ENCODE data around the gene OR1J1. TPM values are rescaled to one million over a fixed set of nuclear protein-coding genes. Genes with fewer than 3 reads are reported as not detected.

The OR1J1 gene
- total RNA-seq, 1 experiment from 2014 or later: not detected

GRCh38 chr9:122510502-122510901 lies 32.8 kb upstream of the OR1J1 start, which contains the start of gene OR1J2:
Gene OR1J2 (plus strand): TSS chr9:122510802. CDS start chr9:122510802, 0 bp downstream.
- CTCF ChIA-PET: no interaction called here
- no peak within 1 kb of the TSS for H3K4me3 ChIP-seq (ENCODE audit: low read depth, low read length, poor library complexity, severe bottlenecking)
- no peaks in the 10 kb centered on the region for H3K9me3 ChIP-seq (ENCODE audit: low read depth, low read length, poor library complexity, severe bottlenecking)
- no peaks in the 10 kb centered on the region for H3K36me3 ChIP-seq (ENCODE audit: insufficient read depth, low read length, poor library complexity, severe bottlenecking)
- no peak for DNase-seq (ENCODE audit: low spot score)
- peaks cover 58% of the 10 kb centered on the region for H3K27me3 ChIP-seq (replicated peaks; ENCODE audit: insufficient read depth, low read depth, low read length, poor library complexity)
- no peaks in the 10 kb centered on the region for H3K4me1 ChIP-seq (ENCODE audit: insufficient read depth, low read length, poor library complexity, severe bottlenecking)
- POLR2A ChIA-PET (ENCODE audit: low non-redundant PET): no interaction called here
- intact Hi-C loops (cut with micrococcal nuclease; ENCODE audit: unreplicated experiment): no loop called here
- BruUV-seq (replicated peaks): no TSS peak
- H3K27ac ChIP-seq (ENCODE audit: low read depth, low read length, poor library complexity, severe bottlenecking): no peak within 1 kb of the TSS
- TF ChIP-seq EZH2 (IDR thresholded peaks at IDR 0.05; ENCODE audit: borderline replicate concordance, low read depth, low read length, poor library complexity, severe bottlenecking) (no peak), CTCF (conservative IDR thresholded peaks at IDR 0.05; ENCODE audit: low read depth, low read length) (no peak)

GRCh38 chr9:122506964-122507363 lies 29.2 kb upstream of the OR1J1 start:
- H3K9me3 ChIP-seq (ENCODE audit: low read depth, low read length, poor library complexity, severe bottlenecking): no peaks in the 10 kb centered on the region
- no peaks in the 10 kb centered on the region for H3K4me1 ChIP-seq (ENCODE audit: insufficient read depth, low read length, poor library complexity, severe bottlenecking)
- intact Hi-C loops (cut with micrococcal nuclease; ENCODE audit: unreplicated experiment): no loop called here
- no peak overlapping the region for H3K27ac ChIP-seq (ENCODE audit: low read depth, low read length, poor library complexity, severe bottlenecking)
- H3K27me3 ChIP-seq (replicated peaks; ENCODE audit: insufficient read depth, low read depth, low read length, poor library complexity): peaks cover 58% of the 10 kb centered on the region
- POLR2A ChIA-PET (ENCODE audit: low non-redundant PET): no interaction called here
- no peaks in the 10 kb centered on the region for H3K36me3 ChIP-seq (ENCODE audit: insufficient read depth, low read length, poor library complexity, severe bottlenecking)
- no TSS peak for BruUV-seq (replicated peaks)
- H3K4me3 ChIP-seq (ENCODE audit: low read depth, low read length, poor library complexity, severe bottlenecking): no peak overlapping the region
- DNase-seq (ENCODE audit: low spot score): no peak
- no peak for TF ChIP-seq CTCF (conservative IDR thresholded peaks at IDR 0.05; ENCODE audit: low read depth, low read length)
- TF ChIP-seq EZH2 (IDR thresholded peaks at IDR 0.05; ENCODE audit: borderline replicate concordance, low read depth, low read length, poor library complexity, severe bottlenecking): no peak
- CTCF ChIA-PET: no interaction called here

- intact Hi-C loops (cut with micrococcal nuclease; ENCODE audit: unreplicated experiment): no loop called here
- CTCF ChIA-PET: interaction anchor here (0.6 to 1.1 kb wide), 7 partner anchors 61 to 851 kb away, joined by 3 to 5 read pairs (median 4); no protein-coding TSS in a partner anchor
- DNase-seq (ENCODE audit: low spot score): peak; percentile 76
- POLR2A ChIA-PET (ENCODE audit: low non-redundant PET): no interaction called here
- Histone ChIP-seq H3K27ac (ENCODE audit: low read depth, low read length, poor library complexity, severe bottlenecking) (no peak overlapping the region), H3K4me1 (ENCODE audit: insufficient read depth, low read length, poor library complexity, severe bottlenecking) (no peaks in the 10 kb centered on the region), H3K4me3 (ENCODE audit: low read depth, low read length, poor library complexity, severe bottlenecking) (no peak overlapping the region), H3K36me3 (ENCODE audit: insufficient read depth, low read length, poor library complexity, severe bottlenecking) (no peaks in the 10 kb centered on the region), H3K27me3 (replicated peaks; ENCODE audit: insufficient read depth, low read depth, low read length, poor library complexity) (peaks cover 37% of the 10 kb centered on the region), H3K9me3 (ENCODE audit: low read depth, low read length, poor library complexity, severe bottlenecking) (no peaks in the 10 kb centered on the region)
- no TSS peak for BruUV-seq (replicated peaks)
- TF ChIP-seq EZH2 (IDR thresholded peaks at IDR 0.05; ENCODE audit: borderline replicate concordance, low read depth, low read length, poor library complexity, severe bottlenecking) (no peak), CTCF (conservative IDR thresholded peaks at IDR 0.05; ENCODE audit: low read depth, low read length) (peak; percentile 88)
Observed at GRCh38 chr9:122498883-122499288, 21.2 kb upstream of the OR1J1 start.

Measured in A673 (cell line).